Measurements from ENCODE around the gene ALDH1L2.
A peak's percentile ranks its signal among the peaks of the same experiment; 100 is the strongest.
"Not testable (repeated sequence)": the region's sequence is repeated elsewhere in the genome, so short reads cannot be mapped to it uniquely, and the experiment has no call there.

ALDH1L2 gene

DNA sequence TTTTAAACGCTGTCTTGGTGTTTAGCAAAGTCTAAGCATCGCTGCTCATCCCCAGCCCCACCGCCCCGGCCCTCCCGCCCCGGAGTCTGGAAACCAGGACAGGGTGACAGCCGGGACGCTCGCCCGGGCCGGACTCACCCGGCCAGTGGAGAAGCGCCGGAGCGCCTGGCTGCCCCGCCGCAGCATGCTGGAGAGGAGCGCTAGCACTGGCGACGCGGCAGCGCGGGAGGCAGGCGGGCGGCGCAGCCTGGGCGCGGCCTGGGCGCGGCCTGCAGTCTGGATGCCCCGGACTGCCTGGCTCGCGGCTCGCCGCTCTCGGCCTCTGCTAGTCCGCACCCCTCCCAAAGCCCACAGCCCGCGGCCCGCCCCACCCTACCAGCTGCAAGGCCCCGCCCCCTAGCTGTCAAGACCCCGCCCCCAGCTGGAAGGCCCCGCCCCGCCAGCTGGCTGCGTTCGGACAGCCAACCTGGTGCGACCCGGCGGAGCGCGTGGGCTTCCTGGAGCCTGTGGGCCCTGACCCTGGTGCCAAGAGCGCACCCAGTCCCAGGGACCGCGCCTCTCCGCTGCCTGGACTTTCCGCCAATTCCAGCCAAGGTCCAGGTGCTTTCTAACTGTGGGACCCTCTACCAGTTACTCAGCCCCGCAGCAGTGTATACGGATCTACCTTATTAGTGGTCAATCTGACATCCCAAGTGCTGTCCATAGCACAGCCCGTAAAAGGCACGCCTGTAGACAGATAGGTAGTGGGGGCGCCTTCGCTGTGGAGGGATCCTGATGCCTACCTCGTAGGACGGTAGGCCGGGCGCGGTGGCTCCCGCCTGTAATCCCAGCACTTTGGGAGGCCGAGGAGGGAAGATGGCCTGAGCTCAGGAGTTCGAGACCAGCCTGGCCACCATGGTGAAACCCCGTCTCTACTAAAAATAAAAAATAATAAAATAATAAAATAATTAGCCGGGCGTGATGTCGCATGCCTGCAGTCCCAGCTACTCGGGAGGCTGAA lies at the start of gene ALDH1L2:
TSS of gene ALDH1L2 (minus strand) at position 208 of the 1,000 bp plus-strand sequence. CDS start at position 186, 22 bp downstream.
- peak; percentile 50 for DNase-seq

DNA sequence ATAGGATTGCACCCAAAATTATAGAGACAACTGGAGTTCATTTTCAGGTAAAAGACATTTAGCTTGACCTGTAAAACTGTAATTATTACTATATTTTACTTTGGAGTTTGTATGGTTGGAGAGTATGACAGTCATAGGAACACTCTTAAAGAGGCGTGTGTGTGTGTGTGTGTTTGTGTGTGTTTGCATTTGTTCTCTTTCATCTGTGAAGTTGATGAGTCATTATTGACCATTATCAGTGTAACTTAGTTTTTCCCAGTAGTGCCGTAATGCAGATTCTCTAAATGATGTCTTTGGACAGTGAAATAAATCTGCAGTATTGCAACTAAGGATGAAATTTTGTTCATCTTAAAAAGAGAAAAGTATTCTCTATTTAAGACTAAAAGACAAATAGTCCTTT lies 36.3 kb upstream of the ALDH1L2 start:
- no peak for DNase-seq

DNA sequence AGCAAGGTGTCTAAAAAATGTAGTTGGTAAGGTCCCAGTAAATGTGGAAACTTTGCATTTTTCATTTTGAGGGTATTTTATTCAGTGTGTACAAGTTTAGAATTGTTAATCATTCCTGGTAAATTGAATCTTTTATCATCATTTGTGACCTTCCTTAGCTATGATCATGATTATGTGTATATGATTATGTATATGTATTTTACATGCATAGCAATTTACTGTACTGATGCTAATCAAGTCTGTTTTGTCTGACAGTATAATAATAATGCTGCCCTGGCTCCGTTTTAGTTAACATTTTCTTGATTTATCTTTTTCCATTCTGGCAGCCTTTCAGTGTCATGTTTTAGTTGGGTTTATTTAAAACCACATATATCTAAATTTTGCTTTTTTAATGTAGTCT lies 32.7 kb upstream of the ALDH1L2 start:
- DNase-seq: no peak

DNA sequence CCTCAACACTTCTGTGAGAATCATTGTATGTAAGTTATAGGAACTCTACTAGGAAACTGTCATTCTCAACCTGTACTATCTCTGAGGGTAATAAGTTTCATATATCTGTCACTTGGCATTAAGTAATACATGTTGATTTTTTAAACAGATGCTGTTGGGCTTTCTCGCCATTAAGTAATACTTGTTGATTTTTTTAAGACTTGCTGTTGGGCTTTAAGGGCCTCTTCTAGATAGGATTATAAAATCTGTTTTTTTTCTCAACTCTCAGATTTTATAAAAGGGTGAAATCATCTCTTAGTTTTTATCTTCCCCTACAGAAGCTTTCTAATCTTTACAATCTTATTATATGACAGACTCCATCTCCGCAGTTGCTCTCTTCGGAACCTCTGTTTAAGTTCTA lies 28.8 kb upstream of the ALDH1L2 start:
- DNase-seq: no peak

DNA sequence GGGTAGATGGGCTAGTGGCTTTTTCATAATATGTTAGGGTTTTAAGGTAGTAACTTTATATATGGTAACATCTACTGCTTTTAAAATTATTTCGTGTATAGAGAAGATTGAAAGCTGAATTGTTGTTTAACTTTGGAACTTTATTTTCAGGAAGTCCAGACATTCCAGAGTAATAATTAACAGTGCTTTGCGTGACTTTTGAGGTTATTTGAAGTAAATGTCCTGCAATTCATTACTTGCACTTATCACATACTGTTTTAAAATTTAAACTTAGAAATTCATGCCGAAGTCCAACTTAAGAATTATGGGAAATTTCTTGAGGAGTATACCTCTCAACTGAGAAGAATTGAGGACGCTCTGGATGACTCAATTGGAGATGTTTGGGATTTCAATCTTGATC lies 26.6 kb upstream of the ALDH1L2 start:
- no peak for DNase-seq

DNA sequence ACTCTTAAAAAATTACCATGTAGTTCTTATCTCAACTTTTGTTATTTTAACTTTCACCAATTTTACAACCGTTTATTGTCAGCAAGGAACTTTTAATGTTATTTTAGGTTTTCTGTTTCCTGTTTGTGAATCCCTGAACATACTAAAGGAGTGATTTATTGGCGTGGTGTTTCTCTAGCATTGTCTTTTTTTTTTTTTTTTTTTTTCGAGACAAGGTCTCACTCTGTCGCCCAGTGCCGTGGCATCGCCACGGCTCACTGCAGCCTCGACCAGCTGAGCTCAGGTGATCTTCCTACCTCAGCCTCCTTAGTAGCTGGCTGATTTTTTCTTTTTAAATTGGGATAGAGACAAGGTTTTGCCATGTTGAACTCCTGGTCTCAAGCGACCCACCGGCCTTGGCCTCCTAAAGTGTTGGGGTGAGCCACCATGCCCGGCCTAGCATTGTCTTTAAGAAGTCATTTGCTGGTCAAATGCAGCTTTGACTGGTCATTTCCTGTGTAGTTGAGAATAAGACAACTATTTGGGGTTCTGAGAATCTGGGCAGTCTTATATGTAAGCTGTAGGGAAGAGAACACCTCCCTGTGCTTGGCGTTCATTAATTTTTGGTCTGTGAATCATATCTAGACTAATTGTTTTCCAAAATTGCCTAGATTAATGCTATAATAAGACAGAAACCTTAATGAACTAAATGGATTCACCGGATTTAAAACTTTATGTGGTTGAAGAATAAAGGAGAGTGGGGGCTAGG lies 25.4 kb upstream of the ALDH1L2 start:
- no peak for DNase-seq

DNA sequence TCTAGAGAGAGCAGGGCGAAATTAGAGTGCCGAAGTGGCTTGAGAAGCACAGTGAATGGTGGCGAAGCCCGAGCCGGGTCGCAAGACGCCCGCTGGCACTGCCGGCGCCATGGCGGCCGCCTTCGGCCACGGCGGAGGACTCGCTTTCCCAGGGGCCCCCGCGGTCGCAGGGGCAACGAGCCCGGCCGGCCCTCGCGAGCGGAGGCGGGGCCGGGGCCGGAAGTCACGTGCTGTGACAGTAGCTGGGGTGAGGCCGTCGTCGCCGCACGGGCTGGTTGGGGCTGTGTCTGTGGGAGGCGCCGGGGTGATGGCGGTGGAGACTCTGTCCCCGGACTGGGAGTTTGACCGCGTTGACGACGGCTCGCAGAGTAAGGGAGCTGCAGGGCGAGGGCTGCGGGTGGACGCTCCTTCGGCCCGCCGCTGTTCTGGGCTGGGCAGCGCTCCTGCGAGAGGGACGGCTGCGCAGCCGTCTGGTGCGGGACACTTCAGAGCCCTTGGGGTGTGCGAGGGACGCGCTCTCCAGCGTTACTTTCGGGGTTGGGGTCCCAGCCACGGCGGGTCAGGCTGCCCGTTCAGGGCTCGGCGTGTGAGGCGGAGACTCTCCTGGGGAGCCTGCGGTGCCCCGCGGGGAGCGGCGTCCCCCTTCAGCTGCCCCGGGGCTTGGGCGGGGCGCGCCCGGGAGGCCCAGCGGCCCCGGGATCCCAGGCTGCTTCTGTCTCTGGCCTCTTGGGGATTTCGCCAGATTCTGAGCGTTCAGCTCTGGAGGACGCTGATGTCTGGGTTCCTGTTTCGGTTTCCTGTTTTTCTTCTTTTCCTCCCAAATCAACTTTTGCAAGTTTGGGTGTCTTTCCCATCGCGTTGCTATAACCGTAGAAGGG lies 23.5 kb upstream of the ALDH1L2 start, which contains the start of gene WASHC4:
TSS of gene WASHC4 (plus strand) at position 238 of the 878 bp plus-strand sequence. CDS start at position 308, 70 bp downstream.
- DNase-seq: peak; percentile 92

DNA sequence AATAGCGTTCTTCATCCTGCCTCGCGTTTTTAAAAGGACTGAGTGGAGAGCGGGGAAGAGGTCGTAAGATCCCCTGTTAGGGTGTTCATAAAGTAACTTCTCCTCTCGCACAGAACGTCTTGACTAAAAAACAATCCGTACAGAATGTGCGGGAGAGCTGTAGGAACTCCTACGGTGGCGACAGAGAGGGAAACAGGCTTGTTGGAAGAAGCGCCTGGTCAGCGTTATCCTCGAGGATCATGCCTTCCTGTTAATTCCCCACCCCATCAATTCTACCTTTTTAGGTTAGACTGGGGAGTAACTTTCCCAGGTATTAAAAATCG lies 22.9 kb upstream of the ALDH1L2 start:
- DNase-seq: peak; percentile 16

DNA sequence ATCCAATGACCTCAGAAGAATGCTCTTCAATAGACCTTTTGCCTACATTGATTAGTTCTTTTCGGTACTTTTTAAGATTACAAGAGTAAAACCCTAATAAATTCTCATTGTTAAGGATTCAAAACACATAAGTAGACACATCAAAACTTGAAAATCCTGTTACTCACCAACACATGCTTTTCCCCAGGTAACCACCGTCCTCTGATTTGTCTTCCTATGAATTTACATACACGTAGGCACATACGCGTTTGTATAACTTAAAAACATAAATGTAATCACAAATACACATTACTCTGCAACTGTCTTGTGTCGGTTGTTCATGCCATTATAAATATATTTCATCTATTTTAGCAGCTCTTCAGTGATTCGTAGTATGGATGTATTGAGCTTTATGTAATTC lies 22.4 kb upstream of the ALDH1L2 start:
- DNase-seq: no peak

DNA sequence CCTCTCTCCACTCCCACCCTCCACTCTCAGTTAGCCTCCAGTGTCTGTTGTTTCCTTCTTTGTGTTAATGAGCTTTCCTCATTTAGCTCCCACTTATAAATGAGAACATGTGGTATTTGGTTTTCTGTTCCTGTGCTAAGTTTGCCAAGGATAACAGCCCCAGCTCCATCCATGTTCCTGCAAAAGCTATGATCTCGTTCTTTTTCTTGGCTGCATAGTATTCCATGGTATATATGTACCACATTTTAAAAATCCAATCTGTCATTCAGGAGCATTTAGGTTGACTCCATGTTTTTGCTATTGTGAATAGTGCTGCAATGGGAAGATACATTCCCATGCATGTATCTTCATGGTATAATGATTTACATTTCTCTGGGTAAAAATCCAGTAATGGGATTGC lies 20.5 kb upstream of the ALDH1L2 start:
- DNase-seq: no peak

DNA sequence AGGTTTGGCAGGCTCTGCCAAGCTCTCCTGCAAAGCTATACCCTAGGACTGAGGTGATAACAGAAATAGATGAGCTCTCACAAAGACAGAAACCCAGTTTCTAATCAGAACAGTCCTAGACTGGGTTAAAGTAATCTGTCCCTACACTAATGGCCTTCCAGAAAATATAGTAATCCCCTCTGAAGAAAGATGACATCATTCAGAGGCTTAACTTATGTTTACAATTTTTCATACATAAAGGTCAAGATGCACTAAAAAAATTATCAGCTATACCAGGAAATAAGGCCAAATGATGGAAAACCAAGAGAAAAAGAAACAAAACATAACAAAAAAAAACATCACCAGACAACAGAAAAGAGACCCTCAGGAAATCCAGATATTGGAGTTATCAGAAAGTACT lies 18.4 kb upstream of the ALDH1L2 start:
- DNase-seq: no peak

DNA sequence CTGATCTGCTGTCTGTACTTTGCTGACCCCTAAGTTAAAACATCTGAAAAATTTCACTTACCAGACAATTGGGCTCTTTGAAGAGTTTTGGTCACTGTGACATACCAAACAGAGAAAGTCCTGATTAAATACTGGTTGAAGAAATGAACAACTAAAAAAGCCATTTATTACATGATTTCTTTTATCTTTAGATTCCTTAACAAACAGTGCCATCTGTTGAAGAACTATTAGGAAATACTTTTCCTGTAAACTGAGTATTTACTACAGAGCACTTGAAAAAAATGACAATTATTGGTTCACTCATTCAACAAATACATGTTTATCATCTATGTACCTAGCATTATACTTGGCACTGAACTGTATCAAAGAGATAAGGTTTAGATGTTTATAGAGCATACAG lies 16.7 kb upstream of the ALDH1L2 start:
- DNase-seq: no peak

DNA sequence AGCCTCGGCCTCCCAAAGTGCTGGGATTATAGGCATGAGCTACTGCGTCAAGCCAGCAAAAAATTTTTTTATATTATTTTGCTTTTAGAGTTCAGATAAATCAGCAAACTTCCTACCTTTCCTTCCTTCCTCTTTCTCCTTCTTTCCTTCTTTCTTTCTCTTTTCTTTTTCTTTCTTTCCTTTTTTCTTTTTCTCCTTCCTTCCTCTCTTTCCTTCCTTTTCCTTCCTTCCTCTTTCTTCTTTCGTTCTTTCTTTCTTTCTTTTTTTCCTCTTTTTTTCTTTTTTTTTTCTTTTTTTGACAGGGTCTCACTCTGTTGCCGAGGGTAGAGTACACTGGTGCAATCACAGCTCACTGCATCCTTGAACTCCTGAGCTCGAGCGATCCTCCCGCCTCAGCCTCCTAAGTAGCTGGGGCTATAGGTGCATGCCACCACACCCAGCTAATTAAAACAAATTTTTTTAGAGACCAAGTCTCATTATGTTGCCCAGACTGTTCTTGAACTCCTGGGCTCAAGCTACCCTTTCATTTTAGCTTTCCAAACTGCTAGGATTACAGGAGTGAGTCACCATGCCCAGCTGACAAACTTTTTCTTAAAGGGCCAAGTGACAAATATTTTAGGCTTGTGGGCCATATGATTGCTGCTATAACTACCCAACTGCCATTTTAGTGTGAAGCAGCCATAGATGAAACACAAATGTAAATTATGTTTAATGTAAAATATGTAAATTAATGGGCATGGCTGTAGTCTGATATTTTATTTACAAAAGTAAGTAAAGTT lies 16.1 kb upstream of the ALDH1L2 start:
- DNase-seq: no peak

DNA sequence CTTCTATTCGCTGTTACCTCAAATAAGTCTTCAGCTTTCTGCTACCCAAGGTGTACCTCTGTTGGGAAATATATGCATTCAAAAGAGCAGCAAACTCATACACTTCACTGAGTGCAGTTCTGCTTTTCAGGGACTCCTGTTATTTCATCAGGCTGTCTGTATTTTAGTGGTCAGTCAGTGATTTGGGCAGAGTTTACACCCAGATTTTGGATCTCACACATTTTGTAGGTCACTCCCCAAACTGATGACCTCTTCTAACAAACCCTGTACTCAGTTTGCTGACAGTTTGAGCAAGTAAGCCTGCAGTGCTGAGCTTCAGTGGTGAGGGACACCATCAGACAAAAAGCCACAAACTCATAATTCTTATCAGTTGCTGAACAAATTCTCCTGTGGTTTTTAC lies 15.1 kb upstream of the ALDH1L2 start:
- DNase-seq: no peak

DNA sequence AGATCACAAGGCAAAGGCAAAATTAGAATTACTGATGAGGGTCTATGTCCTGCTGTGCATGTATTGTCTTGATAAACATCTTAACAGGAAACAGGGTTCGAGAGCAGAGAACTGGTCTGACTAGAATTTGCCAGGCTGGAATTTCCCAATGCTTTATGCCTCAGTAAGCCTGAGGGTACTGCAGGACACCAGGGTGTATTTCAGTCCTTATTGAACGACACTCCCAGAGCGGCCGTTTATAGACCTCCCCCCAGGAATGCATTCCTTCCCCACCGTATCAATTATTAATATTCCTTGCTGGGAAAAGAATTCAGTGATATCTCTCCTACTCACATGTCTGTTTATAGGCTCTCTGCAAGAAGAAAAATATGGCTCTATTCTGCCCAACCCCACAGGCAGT lies 11.1 kb upstream of the ALDH1L2 start:
- not testable (repeated sequence) for DNase-seq

DNA sequence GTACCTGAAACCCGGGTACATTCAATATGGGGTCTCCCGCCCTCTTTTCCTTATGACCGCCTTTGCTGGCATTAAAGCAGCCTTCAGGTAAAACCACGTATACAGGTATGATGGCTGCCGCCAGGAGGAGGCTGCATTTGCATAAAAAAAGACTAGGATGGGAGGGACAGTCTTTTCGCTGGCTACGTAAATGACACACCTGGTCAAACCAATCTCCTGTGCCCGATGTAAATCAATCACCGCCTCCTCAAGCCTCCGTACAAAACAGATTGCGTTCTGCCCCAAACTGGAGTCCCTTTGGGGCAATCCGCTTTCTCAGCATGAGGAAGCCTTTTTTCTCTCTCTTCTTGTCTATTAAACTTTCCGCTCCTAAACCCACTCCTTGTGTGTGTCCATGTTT lies 8.1 kb upstream of the ALDH1L2 start:
- no peak for DNase-seq

DNA sequence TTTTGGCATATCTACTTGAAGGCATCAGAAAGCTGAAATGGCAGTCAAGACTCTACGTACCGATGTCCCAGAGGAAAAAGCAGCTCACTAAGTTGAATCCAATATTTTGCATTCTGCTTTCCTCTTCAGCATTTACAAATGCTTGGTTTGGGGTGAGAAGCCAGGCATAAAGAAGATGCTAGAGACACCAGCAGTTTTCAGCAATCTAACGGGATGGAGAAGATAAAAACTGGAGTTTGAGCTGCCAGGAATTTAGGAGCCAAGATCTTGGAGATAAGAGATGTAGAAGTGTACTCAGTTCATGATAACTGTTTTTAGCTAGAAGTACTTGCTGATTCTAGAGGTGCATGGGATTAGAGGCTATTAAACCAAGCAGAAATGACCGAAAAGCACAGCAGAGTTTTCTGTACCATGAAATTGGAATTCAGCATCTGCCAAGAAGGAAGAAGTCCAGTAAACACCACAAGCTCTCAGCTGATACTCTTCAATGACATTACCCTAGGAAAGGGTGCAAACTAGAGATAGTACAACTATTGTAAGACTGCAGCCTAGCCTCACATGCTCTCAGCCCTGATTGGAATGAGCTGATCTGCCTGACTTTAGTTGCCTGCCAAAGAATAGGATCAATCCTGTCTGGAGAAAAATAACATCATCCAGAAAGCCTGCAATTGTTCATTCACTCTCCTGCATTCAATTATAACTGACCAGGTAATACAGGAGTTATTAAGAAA lies 7.4 kb upstream of the ALDH1L2 start:
- no peak for DNase-seq

DNA sequence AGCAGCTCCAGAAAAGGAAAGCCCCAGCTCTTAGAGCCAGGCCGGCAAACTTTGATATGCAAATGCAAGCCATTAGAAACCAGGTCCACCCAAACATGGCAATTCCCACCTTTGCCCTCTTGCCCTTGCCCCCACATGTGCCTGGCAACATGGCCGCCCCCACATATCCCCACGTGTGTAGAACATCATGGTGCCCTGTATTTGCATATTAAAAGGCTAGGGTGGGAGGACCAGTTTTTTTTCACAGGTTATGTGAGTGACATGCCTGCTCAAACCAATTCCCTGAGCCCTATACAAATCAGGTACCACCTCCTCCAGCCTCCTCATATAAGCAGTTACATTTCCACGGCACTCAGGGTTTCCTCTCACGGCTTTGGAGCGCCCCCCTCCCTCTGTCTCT lies 6.1 kb upstream of the ALDH1L2 start:
- no peak for DNase-seq

DNA sequence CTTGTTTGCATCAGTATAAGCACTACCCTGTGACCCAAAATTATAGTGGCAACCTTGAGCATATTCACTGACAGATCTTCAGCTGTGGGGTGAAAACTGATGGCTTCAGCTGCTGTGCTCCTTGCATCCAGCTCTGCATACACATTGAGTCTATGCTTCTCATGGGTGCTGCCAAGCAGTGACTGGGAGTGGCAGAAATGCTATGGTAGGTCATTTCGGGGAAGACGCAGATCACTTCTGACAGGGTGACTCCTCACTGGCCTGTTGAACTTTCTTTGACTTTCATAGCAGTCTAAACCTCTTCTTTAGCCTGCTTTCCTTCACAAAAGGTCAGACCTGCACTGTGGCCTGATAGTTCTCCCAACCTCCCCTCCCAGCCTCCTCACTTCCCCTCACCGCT lies 5.6 kb upstream of the ALDH1L2 start:
- DNase-seq: no peak

DNA sequence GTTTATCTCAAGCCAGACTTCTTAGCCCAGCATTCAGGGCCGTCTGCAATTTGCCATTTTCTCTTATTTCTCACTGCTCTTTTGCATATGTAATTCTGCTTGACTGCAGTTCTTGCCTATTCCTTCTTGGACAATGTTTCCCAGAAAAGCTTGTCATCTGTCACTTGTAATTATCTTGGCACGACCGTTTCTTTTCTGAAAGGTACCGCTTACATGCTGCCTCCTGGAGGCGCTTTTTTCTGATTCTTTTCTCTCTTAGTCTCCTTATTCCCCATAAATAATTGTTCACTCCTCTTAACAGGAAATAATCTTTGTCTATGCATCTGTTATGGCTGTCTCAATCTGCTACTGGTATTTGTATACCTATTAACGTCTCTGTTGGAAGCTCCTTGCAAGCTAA lies 1.2 kb upstream of the ALDH1L2 start:
- no peak for DNase-seq

DNA sequence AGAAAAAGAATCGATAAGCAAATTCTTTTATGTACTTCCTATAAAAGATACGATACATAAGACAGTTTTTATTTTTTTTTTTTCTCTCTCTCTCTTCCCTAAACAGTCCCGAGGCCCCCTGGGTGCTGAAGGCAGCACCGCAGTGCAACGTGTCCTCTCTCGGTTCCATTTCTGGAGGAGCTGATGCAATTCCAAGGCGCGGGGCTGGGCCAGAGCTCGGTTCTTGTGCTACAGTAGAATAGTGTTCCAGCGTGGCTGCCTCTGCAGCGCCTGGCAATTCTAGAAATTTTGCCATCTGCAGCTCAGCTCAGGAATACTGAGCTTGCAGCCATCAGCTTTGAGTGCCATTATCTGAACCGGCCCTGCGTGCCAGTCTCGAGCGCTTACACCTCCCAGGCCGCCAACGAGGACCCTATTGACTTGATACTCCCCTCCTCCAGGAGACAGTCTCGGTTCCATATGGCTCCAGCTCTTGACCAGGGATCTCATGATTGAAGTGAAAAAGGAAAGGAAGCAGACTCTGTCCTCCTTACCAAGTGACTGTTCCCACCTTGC lies 630 bp downstream of the ALDH1L2 start:
- no peak for DNase-seq
